GM12872 (cell line): ENCODE data around the gene CDH13.

ENCODE experiments used
- CTCF ChIP-seq: IDR thresholded peaks from 3 replicates; pipeline ENCODE4 v1.5.1; 2011; ENCODE audit warnings: low read depth, mild to moderate bottlenecking, low read length, moderate library complexity; ENCODE audit not compliant: insufficient read depth

CDH13 gene

DNA sequence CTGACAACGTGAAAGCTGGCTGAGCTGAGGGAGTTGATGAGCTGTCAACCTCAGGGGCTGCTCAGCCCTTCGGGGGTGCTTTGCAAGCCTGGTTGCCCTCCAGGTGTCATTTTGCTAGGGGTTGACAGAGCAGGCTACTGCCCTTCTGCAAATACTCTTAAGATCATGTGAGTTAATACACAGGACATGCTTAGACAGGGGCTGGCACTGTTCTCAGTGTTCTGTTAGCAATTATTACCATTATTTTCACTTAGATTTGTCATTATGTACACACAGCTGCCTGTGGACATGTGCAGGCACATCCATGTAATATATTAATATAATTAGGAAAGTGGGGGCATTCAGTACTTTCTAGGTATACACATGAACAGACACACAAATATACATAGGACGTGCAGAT is 626.8 kb downstream of the CDH13 start:
- no peak for TF ChIP-seq CTCF

DNA sequence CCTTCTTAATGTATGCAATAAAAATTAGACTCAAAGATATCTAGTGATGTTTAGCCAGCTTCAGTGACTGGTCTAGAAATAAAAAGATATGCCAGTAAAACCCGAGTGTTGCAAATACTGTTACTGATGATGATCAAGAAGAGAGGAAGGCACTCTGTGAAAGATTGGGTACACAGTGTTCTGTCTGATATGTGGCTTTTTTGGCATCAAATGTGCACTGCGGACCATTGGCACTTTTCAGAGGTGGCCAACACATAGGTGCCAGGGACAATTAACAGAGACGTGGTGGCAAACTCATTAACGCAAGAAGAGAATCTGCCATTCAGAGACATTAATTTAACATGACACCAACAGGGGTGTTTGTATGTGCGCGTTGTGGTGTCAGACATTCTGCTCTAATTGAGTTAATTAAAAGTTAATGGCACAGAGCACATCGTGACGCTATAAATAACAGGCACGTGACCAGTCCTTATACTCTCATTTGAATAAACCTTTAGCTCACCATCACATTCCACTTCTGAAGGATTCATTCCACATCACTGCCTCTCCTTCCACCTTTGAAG is 631.7 kb downstream of the CDH13 start:
- no peak for TF ChIP-seq CTCF

DNA sequence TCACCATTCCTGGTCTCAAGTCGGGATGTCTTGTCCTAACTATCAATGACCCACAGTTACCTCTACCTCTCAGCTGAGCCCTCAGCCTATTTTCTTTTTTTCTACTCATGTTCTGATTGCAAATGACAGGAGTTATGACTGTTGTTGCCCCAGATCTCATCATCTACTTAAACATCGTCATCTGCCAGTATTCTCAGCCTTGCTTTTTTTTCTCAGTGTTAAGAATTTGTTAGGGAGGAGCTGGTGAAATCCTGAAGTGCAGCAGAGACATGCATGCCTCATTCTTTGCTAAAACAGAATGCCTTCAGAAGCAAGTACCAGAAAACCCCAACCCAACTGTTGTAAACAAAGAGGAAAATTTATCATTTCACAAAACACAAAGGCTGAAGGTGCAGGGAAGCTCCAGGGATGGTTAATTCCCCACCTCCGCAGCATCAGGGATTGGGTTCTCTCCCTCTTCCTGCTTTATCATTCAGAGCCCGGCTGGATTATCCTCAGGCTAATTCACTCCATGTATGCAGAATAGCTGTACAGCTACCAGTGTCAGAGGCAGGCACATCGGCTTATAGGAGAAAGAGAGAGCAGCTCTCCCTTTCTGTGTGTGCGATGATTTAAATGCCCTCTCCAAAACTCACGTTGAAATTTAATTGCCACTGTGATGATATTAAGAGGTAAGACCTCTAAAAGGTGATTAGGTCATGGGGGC is 640.2 kb downstream of the CDH13 start:
- no peak for TF ChIP-seq CTCF

DNA sequence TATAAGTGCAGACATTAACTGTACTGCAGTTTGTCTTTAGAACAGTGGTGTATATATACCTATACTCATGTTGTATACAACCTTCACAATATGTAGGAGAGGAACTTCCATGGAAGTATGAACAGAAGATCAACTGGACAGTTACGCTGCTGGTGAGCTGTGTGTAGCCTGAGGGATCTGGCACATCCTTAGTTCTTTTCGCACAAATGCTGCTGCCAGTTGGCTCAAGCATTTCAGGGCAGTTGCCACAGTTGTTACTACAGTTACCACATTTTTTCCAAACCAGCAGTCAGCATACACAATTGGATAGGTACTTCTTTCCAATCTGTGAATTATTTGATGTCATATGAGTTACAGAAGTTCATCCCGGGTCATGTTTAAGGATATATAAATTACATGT is 641.4 kb downstream of the CDH13 start:
- no peak for TF ChIP-seq CTCF

- TF ChIP-seq CTCF: no peak
Observed at GRCh38 chr16:83269048-83269447, 642.3 kb downstream of the CDH13 start.

DNA sequence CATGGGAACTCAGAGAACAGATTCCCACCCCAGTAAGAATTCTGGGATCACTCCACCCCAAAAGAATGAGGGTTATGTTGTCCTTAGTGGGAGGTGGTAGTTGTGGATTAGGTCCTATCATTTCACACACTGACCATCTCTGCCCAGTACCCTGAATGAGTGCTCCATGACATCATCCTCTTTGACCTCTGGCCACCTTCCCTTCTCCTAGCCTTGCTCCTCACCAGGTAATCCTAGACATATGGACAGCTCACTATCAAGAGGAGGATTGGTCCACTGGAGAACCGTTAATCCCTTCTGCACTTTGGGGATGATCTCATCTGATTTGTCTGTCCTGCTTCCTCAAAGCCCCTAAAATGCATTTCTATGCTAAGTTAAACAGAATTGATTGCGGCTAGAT is 642.8 kb downstream of the CDH13 start:
- no peak for TF ChIP-seq CTCF

DNA sequence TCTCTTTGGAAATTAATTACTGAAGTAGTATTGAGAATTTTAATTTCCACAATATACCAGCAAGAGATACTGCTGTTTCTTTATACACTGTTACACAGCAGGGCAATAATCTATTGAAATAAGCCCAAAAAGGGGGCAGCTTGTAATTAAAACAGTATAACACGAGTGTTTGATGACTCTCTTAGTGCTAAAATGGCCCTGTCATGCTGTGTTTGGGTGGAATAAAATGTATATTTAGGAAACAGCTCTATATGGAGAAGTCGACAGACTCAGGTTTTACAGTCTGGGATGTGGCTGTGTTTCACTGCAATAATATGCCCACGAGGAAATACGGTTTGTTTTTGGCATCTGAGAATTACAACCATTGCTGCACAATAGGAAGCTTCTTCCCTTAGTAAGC is 643.3 kb downstream of the CDH13 start:
- TF ChIP-seq CTCF: no peak
